Left ventricle myocardium inferior (tissue), 1 donor: ENCODE measurements around the gene ARHGEF9. TPM values are rescaled to one million over a fixed set of nuclear protein-coding genes. Genes with fewer than 3 reads are reported as not detected.

Experiments
- microRNA-seq: library from miRNA; unstranded; fragments of <30 nt; microRNA quantifications from one replicate; pipeline ENCODE4 v1.2.0, GENCODE V29; 2020
- total RNA-seq: library from RNA; stranded (reverse); fragmentation: NEBNext Ultra II Directional; extraction: Animal tissue kit (Norgen Biotek cat#: 25700); gene quantifications from one replicate; pipeline ENCODE4 v1.2.1, GENCODE V29; 2021
- donor health status: DM: no; HTN: yes; CAD: no; lungs with severe emphysema.

Gene ARHGEF9
- total RNA-seq, 1 donor from 2014 or later, result 48.1 TPM

Small RNA genes within 50 kb of the gene (microRNA-seq; reads per million reads assigned to microRNA genes)
- gene MIR1468, result 5.0 reads per million, percentile 13 among the genes with 10 or more reads in this experiment
